HG03025 (cell line): Measurements from ENCODE around the gene IL17RB.

Experiments
- ATAC-seq: cut with Tn5 transposase; IDR thresholded peaks from one replicate; pipeline ENCODE4 v1.9.1; 2021; ENCODE audit warnings: mild to moderate bottlenecking, moderate library complexity; ENCODE audit not compliant: unreplicated experiment, low FRiP score

Gene IL17RB

DNA sequence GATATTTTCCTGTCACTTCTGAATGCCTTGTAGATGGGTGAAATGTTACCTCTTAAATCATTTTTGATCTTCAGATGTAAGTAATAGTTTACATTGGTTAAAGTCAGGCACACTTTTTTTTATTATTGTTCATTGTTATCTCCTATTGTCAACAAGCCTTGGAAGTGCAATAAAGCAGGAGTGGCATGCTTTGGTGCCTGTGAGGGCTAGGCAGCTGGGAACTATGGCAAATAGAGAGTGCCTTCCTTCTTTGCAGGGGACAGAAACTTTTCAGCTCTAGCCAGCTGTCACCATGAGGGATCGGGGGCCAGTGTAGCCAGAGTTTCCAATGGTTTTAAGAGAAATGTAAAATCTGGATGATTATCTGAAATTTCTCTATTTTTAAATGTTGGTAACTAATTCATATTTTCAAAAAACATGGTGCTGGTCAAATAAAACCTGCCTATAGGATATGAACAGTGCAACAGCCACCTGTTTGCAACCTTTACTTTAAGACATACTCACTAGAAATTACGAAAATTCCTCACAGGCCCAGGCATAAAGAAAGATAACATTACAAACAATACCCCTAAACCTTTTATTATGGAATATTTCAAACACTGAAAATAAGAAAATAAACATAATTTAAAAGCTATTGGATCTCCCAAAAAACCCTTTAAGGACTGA is 54.4 kb downstream of the IL17RB start:
- no peak for ATAC-seq

DNA sequence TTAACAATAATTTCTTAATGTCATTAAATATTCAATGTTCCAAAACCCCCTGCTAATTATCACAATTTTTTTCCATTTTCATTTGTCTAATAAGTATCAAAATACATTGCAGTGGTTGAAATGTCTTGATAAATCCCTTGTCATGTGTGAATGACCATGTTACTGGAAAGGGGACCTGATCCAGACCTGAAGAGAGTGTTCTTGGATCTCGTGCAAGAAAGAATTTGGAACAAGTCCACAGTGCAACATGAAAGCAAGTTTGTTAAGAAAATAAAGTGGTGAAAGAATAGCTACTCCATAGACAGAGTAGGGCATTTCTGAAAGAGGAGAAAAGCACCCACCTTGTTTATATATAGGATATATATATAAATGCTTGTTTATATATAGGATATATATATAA is 55.7 kb downstream of the IL17RB start:
- no peak for ATAC-seq

DNA sequence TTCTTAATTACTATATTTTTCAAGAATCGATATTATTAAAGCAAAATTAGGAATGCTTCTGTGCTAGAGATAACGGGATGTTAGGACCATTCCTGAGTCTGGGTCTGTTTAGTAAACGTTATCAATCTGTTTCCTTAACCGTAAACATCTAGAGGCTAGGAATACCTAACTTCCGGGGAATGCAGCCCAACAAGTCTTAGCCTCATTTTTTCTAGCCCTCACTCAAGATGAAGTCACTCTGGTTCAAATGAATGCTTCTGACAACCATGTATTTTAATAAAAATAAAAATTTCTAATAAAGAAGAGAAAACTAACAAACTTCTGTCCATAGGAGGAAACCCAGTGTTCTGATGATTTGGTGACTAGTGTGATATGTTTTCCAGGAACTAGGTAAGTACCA is 56.3 kb downstream of the IL17RB start:
- no peak for ATAC-seq

DNA sequence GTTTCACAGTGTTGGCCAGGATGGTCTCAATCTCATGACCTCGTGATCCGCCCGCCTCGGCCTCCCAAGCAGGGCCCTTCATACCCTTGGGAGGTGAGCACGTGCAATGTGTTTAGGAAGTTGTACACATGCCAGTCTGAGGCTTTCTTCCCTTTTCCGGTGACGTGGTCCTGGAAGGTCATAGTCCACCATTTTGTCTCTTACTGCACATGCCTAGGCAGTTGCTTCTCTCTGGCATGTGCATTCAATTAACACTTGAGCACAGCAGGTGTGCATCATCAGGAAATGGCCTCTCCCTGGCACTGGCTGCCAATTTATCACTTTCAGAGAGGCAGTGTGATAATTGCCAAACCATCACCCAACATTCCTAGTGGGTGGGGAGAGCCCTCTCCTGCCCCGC is 67.0 kb downstream of the IL17RB start:
- no peak for ATAC-seq
